ENCODE results near the gene FER. TPM values are rescaled to one million over a fixed set of nuclear protein-coding genes. Genes with fewer than 3 reads are reported as not detected.

Gene FER
- polyA plus RNA-seq, 1 of the 3 experiments (the other 2 are of a cell fraction) = 1.8 TPM

- TF ChIP-seq USF2 (IDR thresholded peaks at IDR 0.05; ENCODE audit: borderline replicate concordance, low read depth, low read length) = no peak
- no peak for TF ChIP-seq IRF3 (IDR thresholded peaks at IDR 0.05; ENCODE audit: low read depth, low read length)
- no peak for TF ChIP-seq PBX3 (IDR thresholded peaks at IDR 0.05)
- TF ChIP-seq RCOR1 (IDR thresholded peaks at IDR 0.05; ENCODE audit: low read length) = no peak
- no peak for TF ChIP-seq TEAD4 (IDR thresholded peaks at IDR 0.05; ENCODE audit: borderline replicate concordance, insufficient read depth)
Observed at GRCh38 chr5:109191153-109191558, 443.5 kb downstream of the FER start (continued).

GRCh38 chr5:109192027-109192426 lies 444.3 kb downstream of the FER start:
- Histone ChIP-seq H3K9me2 (no peaks in the 10 kb centered on the region), H3F3A (replicated peaks; ENCODE audit: insufficient read depth) (peaks cover 5% of the 10 kb centered on the region), H3K36me3 (replicated peaks in 1 of 2; ENCODE audit: control insufficient read depth in 1 of 2, insufficient read depth in 2 of 2, low read length in 1 of 2) (peaks cover 6 to 13% of the 10 kb centered on the region in 2 experiments), H3K9me3 (no peaks in the 10 kb centered on the region), H3K27ac (ENCODE audit: low read depth in 2 of 2, low read length in 1 of 2) (no peak overlapping the region), H3K4me1 (ENCODE audit: control insufficient read depth in 1 of 2, insufficient read depth in 2 of 2, low read depth in 1 of 2, low read length in 1 of 2) (peaks cover 0 to 12% of the 10 kb centered on the region in 2 experiments; a peak in 3 of 4 replicates), H4K20me1 (ENCODE audit: insufficient read depth) (no peaks in the 10 kb centered on the region), H3K79me2 (ENCODE audit: insufficient read depth) (no peaks in the 10 kb centered on the region), H3K4me2 (no peak overlapping the region), H3K4me3 (ENCODE audit: low read depth in 2 of 2, low read length in 1 of 2) (no peak overlapping the region), H3K9ac (no peak overlapping the region), H2AFZ (ENCODE audit: low read depth) (no peak overlapping the region), H3K27me3 (ENCODE audit: insufficient read depth) (no peaks in the 10 kb centered on the region)
- CTCF ChIA-PET = no interaction called here
- WGBS (ENCODE audit: low lambda C conversion rate) = 64% methylated on average over 1 of the region's 1 CpG
- POLR2A ChIA-PET = no interaction called here
- DNase-seq = no peak
- no peak for TF ChIP-seq CHD2 (IDR thresholded peaks at IDR 0.05; ENCODE audit: low read length, partially characterized antibody)
- TF ChIP-seq TEAD4 (IDR thresholded peaks at IDR 0.05; ENCODE audit: borderline replicate concordance, insufficient read depth) = no peak
- TF ChIP-seq RAD21 (IDR thresholded peaks at IDR 0.05; ENCODE audit: low read length) = no peak
- TF ChIP-seq RCOR1 (IDR thresholded peaks at IDR 0.05; ENCODE audit: low read length) = no peak
- no peak for TF ChIP-seq REST (IDR thresholded peaks at IDR 0.05; ENCODE audit: low read depth, low read length)
- TF ChIP-seq ELF1 (IDR thresholded peaks at IDR 0.05) = no peak
- no peak for TF ChIP-seq IRF3 (IDR thresholded peaks at IDR 0.05; ENCODE audit: low read depth, low read length)
- no peak for TF ChIP-seq RFX5 (IDR thresholded peaks at IDR 0.05; ENCODE audit: low read length)
- no peak for TF ChIP-seq MXI1 (IDR thresholded peaks at IDR 0.05; ENCODE audit: low read depth, low read length)
- TF ChIP-seq ZBTB33 (IDR thresholded peaks at IDR 0.05; ENCODE audit: borderline replicate concordance, low read depth) = no peak
